Activated T-helper 1 cell treated with Interleukin-2 at 50 U/mL for 16 hours (primary cell): ENCODE data around the gene EME2.
A peak's percentile ranks its signal among the peaks of the same experiment; 100 is the strongest.

Experiments used
- DNase-seq: peaks from one replicate; pipeline ENCODE4 v3.0.0-alpha.2; 2020; ENCODE audit warnings: low read depth

Gene EME2

DNA sequence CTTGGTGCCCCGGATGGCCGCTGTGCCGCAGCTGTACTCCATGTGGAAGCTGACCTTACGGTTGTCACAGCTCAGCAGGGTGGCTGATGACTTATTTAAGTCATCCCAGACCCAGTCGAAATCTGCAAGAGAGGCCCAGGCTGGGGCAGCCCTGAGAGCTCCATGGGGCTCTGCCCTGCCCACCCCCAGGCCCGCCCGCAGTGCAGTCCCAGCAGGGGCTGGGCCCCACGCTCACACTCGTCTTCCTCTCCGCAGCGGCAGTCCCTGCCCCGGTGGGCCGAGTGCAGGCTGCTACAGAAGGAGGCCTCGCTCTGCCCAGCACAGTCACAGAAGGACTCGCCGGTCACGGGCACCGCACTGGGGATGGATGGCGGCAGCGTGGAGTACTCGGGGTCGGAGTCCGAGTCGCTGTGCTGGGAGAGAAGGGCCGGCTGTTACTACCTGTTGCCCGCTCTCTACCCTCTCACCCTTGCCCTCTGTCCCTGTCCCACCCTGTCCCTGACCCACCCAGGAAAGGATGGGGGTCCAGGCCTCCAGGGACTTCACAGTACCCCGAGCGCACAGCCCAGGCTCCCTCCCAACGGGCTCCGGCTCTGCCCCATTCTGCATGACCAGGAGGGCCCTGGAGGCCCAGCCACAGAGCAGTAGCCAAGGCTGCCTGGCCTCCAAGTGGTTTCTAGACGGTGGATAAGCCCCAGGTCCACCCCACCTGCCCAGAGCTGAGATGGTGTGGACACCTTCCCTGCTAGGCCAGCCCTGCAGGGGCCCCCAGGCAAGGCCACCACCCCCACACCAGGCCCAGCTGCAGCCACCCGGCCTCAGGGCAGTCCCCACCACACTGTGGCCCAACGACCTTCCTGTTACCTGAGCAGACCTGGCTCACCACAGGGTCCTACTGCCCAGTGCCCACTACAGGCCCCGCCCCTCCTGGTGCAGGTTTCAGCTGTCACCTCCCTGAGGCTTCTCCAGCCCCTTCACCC, 5.9 kb downstream of the EME2 start:
- no peak for DNase-seq

DNA sequence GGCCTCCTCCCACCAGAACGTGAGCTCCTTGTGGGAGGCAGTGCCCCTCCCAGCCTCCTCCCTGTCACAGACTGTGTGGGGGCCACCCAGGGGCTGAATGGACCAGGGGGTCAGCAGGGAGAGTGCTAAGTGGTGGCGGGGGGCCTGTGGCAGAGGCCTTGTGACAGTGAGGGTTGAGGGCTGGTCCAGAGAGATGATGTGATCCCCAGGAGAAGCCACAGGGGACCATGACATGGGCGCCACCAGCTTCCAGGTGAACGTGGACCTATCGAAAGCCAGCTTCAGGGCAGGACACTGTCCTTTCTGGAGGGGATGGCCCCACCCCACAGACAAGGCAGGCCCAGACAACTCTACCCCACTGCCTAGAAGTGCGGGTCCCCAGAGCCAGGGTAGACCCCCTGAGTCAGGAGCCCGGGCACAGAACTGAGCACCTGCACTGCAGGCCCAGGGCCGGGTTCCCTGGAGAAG, 6.7 kb downstream of the EME2 start:
- DNase-seq, result no peak

GRCh38 chr16:1779741-1780676, 7.4 kb downstream of the EME2 start:
- DNase-seq, result no peak

DNA sequence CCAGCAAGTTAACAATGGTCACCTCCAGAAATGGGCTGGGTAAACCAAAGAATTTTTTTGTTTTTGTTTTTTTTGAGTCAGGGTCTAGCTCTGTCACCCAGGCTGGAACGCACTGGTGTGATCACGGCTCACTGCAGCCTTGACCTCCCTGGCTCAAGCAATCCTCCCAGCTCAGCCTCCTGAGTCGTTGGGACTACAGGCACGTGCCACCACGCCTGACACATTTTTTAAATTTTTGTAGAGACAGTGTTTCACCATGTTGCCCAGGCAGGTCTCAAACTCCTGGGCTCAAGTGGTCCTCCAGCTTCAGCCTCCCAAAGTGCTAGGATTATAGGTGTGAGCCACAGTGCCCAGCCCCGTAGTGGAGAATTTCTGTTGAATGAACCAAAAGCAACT, 8.1 kb downstream of the EME2 start:
- no peak for DNase-seq

- no peak for DNase-seq
These were observed 8.6 kb downstream of the EME2 start for GRCh38 chr16:1781254-1781653.

DNA sequence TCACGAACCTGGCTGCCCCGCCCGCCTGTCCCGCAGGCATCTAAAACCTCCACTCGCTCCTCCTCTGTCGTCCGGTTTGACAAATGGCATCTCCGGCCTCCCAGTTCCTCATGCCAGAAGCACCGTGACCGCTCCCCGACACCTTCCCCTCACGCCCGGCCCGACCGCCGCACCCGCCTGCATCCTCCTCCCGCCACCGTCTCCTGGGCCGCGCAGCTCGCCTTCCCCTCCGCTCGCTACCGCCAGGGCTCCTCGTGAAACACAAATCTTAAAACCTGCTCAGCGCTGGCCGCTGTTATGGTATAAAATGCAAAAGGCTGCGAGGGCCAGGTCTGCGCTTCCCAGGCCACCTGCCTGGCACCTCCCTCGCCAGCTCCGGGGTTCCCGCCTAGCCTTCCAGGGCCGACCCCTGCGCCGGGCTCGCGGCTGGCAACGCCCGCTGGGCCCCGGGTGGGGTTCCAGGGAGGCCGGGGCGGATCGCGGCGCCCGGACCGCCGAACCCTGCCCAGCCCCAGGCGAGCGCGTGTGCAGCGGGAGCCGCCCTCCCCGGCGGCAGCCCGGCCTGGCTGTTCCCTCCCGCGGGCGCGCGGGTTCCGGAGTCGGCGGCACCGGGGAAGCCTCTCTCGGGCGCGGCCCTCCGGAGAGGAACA, 9.3 kb downstream of the EME2 start:
- DNase-seq, result peak; percentile 31

- peak; percentile 97 for DNase-seq
These were observed 10.0 kb downstream of the EME2 start, which contains the start of the genes NUBP2 and SPSB3 for GRCh38 chr16:1782408-1783264. Gene NUBP2, plus strand, starts transcription at chr16:1782960. Its CDS starts 61 bp downstream, at chr16:1783021. Gene SPSB3, minus strand, starts transcription at chr16:1782571. Its CDS starts 1,088 bp downstream, at chr16:1781483.

GRCh38 chr16:1784977-1785845, 12.6 kb downstream of the EME2 start:
- no peak for DNase-seq

GRCh38 chr16:1785846-1786170, 13.2 kb downstream of the EME2 start:
- no peak for DNase-seq

- DNase-seq, result no peak
These were observed 13.8 kb downstream of the EME2 start for GRCh38 chr16:1786242-1787055.

DNA sequence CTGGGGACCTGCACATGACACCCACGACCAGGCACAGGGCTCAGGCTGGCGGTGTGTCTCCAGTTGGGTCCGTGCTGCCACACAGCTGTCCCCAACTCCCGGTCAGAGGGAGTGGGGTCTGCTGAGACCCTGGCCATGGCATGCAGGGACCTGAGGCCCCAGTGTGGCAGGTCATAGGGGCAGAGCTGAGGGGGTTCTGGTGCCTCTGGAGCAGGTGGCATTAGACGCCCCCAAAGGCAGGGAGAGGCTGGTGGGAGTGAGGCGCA, 14.4 kb downstream of the EME2 start:
- DNase-seq, result no peak

GRCh38 chr16:1787322-1788094, 14.9 kb downstream of the EME2 start:
- no peak for DNase-seq

DNA sequence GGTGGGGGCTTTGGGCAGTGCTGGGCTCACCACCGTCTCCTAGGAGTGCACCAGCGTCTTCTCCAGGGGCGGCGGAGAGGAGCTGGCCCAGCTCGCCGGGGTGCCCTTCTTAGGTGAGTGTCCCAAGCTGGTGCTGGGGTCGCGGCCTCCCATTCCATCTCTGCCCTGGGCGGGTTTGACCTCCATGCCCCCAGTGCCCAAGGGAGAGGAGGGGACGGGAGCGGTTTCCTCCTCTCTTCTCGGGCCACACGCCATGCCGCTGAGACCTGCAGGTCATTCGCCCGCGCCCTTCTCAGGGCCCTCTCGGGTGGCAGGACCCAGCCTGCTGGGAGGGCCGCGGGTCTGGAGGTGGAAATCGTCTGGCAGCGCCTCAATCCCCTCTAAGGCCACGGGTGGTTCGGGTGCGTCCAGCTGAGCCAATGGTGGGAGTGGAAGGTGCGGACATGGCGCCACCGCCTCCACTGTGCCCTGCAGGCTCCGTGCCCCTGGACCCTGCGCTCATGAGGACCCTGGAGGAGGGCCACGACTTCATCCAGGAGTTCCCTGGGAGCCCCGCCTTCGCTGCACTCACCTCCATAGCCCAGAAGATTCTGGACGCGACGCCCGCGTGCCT, 15.6 kb downstream of the EME2 start:
- DNase-seq, result no peak

GRCh38 chr16:1788708-1789100, 16.1 kb downstream of the EME2 start:
- DNase-seq, result no peak

GRCh38 chr16:1789643-1790045, 17.0 kb downstream of the EME2 start:
- no peak for DNase-seq

DNA sequence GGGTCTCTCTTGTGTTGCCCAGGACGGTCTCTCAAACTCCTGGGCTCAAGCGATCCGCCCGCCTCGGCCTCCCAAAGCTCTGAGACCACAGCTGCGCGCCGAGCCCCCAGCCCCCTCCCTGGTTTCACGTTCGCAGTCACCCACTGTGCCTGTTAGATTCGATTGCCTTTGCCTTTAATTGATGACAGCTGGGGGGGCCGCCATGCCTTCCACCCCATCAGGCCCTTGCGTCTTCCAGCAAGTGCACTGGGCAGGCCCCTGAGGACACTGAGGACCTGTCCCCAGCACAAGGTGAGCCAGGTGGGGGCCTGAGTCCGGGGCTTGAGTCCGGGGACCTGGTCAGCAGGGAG, 17.6 kb downstream of the EME2 start:
- DNase-seq, result no peak

GRCh38 chr16:1790611-1791255, 18.1 kb downstream of the EME2 start:
- no peak for DNase-seq
